HG02623 (cell line): ENCODE results near the gene ESYT1.

Experiments used
- ATAC-seq: cut with Tn5 transposase; IDR thresholded peaks from one replicate; pipeline ENCODE4 v1.9.1; 2021; ENCODE audit warnings: moderate library complexity; ENCODE audit not compliant: unreplicated experiment

The ESYT1 gene

GRCh38 chr12:56127888-56128669 lies at the start of gene ESYT1:
TSS of gene ESYT1 (plus strand) at chr12:56128267. CDS start at chr12:56128320, 53 bp downstream.
- peak; percentile 91 for ATAC-seq

GRCh38 chr12:56078427-56078826 lies 49.6 kb upstream of the ESYT1 start:
- ATAC-seq: no peak

- ATAC-seq: no peak
Measured at GRCh38 chr12:56078931-56079722, 48.9 kb upstream of the ESYT1 start.

- no peak for ATAC-seq
Measured at GRCh38 chr12:56079723-56080555, 48.1 kb upstream of the ESYT1 start, which contains the start of gene ERBB3. TSS of gene ERBB3 (plus strand) at chr12:56080165. CDS start at chr12:56080301, 136 bp downstream.

- no peak for ATAC-seq
Measured at GRCh38 chr12:56080556-56081138, 47.4 kb upstream of the ESYT1 start.

GRCh38 chr12:56081393-56082347 lies 46.4 kb upstream of the ESYT1 start:
- ATAC-seq: no peak

GRCh38 chr12:56082382-56082781 lies 45.7 kb upstream of the ESYT1 start:
- ATAC-seq: no peak

- ATAC-seq: no peak
Measured at GRCh38 chr12:56082967-56083366, 45.1 kb upstream of the ESYT1 start.

GRCh38 chr12:56084958-56085543 lies 43.0 kb upstream of the ESYT1 start:
- no peak for ATAC-seq

- ATAC-seq: no peak
Measured at GRCh38 chr12:56086096-56086495, 42.0 kb upstream of the ESYT1 start.

GRCh38 chr12:56086608-56087007 lies 41.5 kb upstream of the ESYT1 start:
- no peak for ATAC-seq

- ATAC-seq: no peak
Measured at GRCh38 chr12:56087220-56087619, 40.8 kb upstream of the ESYT1 start.

- ATAC-seq: no peak
Measured at GRCh38 chr12:56097738-56098137, 30.3 kb upstream of the ESYT1 start.

GRCh38 chr12:56098592-56098991 lies 29.5 kb upstream of the ESYT1 start:
- no peak for ATAC-seq

- ATAC-seq: no peak
Measured at GRCh38 chr12:56099787-56100186, 28.3 kb upstream of the ESYT1 start.

GRCh38 chr12:56101045-56101444 lies 27.0 kb upstream of the ESYT1 start:
- no peak for ATAC-seq

- no peak for ATAC-seq
Measured at GRCh38 chr12:56102683-56103065, 25.4 kb upstream of the ESYT1 start.

GRCh38 chr12:56103066-56103711 lies 24.9 kb upstream of the ESYT1 start:
- no peak for ATAC-seq

GRCh38 chr12:56103823-56104108 lies 24.3 kb upstream of the ESYT1 start:
- ATAC-seq: no peak
